CD4-positive, alpha-beta T cell treated with Interleukin-1 beta for 1 hour (primary cell): ENCODE measurements around the gene ABCA4.
"Not testable (repeated sequence)": the region's sequence is repeated elsewhere in the genome, so short reads cannot be mapped to it uniquely, and the experiment has no call there.

Experiments used
- DNase-seq, 2 donors: peaks; one replicate each; pipeline ENCODE4 v3.0.0-alpha.2; 2020 to 2022

Gene ABCA4

DNA sequence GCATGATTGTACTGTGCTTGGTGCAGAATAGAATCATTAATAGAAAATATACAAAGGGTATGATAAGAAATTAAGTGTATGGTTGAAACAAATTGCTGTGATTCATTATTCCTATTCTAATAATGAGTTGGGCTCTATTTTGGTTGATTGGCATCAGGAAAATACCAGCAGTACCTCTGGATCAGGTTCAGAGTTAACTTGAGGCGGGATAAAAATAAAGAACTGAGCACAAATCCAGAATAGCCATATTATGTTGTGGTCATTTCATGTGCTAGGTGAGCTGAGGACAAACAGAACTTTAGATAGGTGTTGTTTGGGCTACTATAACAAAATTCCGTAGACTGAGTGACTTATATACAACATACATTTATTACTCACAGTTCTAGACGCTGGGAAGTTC lies 151.1 kb downstream of the ABCA4 start:
- no peak for DNase-seq

GRCh38 chr1:93969371-93969770 lies 151.6 kb downstream of the ABCA4 start:
- no peak for DNase-seq

DNA sequence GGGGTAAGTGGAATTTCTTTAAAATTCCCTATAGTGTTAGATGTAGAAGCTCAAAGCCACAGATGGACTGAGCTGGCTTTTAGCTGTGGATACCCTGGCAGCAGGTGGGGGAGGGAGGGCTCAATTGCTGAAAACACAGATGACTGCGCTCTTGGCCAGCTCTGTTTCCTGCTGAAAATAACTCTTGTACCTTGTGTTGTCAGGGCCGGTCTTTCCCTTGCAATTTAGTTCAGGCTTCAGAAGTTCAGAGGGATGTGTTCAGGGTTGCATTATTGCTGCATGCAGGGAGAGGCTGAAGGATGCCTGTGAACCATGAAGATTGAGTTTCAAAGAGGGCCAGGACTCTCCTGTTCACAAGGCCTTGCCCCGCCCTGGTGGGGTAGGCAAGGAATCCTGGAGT lies 153.6 kb downstream of the ABCA4 start:
- no peak for DNase-seq

GRCh38 chr1:93965888-93966287 lies 155.1 kb downstream of the ABCA4 start:
- DNase-seq: no peak

- no peak for DNase-seq
Observed at GRCh38 chr1:93965256-93965655, 155.7 kb downstream of the ABCA4 start.

GRCh38 chr1:93964777-93965200 lies 156.2 kb downstream of the ABCA4 start:
- no peak for DNase-seq

DNA sequence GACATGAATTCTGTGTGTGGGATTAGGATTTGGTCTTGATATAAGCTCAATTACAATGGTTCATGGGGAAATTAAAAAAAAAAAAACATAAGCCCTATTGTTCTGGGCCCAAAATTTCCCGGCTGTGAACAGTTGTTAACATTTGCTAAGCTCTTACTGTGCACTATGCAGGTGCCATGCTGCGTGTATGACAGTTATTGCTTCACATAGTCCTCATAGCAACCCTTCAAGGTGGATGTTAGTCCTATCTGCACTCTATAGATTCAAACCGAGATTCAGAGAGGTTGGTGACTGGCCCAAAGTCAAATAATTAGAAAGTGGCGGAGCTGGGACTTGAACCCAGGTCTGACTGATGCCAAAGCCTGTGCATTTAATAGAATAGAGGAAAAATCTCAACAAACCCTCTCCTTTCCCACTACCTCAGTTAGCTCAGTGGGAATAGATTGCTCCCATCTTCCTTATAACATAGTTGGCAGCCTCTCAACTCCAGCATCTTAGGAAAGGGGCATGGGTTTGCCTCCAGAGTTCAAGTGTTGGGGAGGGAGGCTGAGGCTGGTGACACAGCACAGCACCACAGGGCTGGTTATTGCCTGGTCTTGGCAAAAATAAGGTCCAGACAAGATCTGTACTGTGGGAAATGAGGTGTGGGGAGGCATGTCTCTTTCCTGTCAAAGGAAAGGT lies 156.7 kb downstream of the ABCA4 start:
- no peak for DNase-seq

DNA sequence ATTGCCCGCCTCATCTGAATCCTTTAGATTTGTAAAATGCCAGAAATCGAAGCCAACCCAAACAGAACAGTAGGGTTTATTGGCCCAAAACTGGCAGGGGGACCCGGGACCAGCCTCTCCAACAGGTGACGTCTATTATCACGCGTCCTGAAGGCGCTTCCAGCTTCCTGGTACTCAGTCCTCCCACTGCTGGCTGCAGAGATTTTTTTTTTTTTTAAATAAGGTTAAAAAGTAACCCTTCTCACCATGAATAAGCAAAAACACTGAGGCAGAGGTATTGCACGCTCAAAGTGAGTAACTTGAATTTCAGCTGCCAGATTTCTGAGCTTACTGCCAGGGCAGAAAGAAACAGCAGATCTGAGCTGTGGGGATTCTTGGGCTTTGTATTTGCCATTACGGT lies 157.4 kb downstream of the ABCA4 start:
- DNase-seq: no peak

- DNase-seq: no peak
Observed at GRCh38 chr1:93961906-93962305, 159.0 kb downstream of the ABCA4 start.

GRCh38 chr1:93961443-93961842 lies 159.5 kb downstream of the ABCA4 start:
- DNase-seq: no peak

GRCh38 chr1:93960641-93961147 lies 160.3 kb downstream of the ABCA4 start:
- no peak for DNase-seq

DNA sequence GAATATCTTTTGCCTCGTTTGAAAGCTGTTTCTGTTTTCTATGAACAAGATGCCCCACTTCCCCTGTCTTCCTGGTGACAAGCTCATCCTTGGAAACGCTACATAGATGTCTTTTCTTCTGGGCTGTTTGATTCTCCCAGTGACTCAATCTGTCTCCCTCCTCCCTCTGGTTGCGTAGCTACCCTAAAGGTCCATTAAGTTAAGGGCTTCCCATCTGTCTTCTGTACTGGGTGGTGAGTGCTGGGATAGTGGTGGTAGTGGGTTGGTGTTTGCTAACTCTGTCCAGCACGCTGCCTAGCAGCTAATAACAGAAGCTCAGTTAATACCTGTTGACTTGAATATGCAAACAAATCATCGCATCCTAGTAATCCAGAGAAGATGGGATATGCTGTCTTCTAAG lies 161.5 kb downstream of the ABCA4 start:
- DNase-seq: no peak

- DNase-seq: no peak
Observed at GRCh38 chr1:93958726-93959100, 162.2 kb downstream of the ABCA4 start.

DNA sequence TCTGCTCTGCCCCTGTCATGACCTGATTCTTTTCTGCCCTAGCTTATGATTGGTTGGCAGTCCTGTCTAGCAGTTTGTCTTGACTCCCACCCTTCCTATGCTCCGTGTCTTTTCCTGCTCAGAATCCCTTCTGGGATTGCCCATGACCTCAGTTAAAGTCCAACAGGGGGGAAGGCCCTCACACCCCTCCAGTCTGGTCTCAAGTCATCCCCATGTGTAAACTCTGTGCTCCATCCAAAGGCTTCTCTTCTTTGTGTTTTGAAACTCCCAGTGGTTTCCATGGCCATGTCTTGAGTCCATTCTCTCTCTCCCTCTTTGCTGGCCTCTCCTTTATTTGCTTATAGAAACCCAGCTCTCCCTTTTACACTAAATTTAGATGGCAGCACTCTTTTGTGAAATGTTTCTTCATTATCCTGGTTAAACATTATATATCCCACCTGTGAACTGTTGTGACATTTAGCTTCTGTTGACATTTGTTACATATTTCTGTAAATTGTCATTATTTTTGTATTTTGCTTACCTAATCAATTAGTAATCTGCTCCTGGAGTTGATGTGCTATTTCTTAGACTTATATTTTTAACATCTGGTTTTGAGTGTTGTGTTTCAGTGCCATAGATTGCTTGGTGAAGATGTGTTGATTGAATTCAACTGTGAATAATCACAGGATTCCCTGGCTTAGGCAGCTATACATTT lies 162.8 kb downstream of the ABCA4 start:
- DNase-seq: no peak

- DNase-seq: no peak
Observed at GRCh38 chr1:93955765-93956164, 165.2 kb downstream of the ABCA4 start.

GRCh38 chr1:93947002-93947686 lies 173.8 kb downstream of the ABCA4 start:
- DNase-seq: not testable (repeated sequence)
